PFSK-1 (cell line): Measurements from ENCODE around the gene CD52.

Source experiments
- FOXP2 ChIP-seq: optimal IDR thresholded peaks from 2 replicates; pipeline ENCODE3; 2011; ENCODE audit warnings: borderline replicate concordance, control low read depth, inconsistent platforms; ENCODE audit not compliant: insufficient read depth; ENCODE audit errors: extremely low read length, extremely low read depth
- POLR2AphosphoS5 ChIP-seq: IDR thresholded peaks from 2 replicates; pipeline ENCODE4 v1.6.1; 2012; ENCODE audit warnings: low read depth, mild to moderate bottlenecking, control low read depth, low read length, moderate library complexity
- SIN3A ChIP-seq: IDR thresholded peaks from 2 replicates; pipeline ENCODE4 v1.6.1; 2012; ENCODE audit warnings: mild to moderate bottlenecking, low read length, moderate library complexity, borderline replicate concordance; ENCODE audit not compliant: insufficient read depth
- TAF1 ChIP-seq: IDR thresholded peaks from 2 replicates; pipeline ENCODE4 v1.6.1; 2012; ENCODE audit warnings: low read length, control low read depth, borderline replicate concordance; ENCODE audit not compliant: insufficient read depth
- TF ChIP-seq, protein P1 (sequence below), 2 experiments: IDR thresholded peaks; 2 replicates each; pipeline versions ENCODE4 v1.6.1 to v1.8.0; 2011 to 2012; ENCODE audit warnings: low read depth in 2 of 2, low read length in 2 of 2, control low read depth in 1 of 2, inconsistent platforms in 1 of 2, mild to moderate bottlenecking in 1 of 2, moderate library complexity in 1 of 2; ENCODE audit not compliant: insufficient read depth in 1 of 2

CD52 gene

DNA sequence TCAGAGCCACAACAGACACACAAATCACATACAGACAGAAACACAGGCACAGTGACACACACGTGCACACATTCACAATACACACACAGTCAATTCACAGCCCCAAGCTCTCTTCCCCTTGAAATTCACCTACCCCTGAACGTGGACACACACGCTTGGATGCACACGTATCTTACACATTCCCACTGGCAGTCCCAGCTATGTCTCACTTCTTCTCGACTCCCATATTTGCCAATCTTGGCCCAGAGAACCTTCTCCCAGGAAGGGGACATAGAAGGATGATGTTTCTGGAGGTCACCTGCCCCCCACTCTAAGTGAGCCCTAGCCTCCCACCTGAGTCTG is 34.6 kb downstream of the CD52 start:
- TF ChIP-seq TAF1: no peak
- no peak for TF ChIP-seq FOXP2
- TF ChIP-seq POLR2AphosphoS5: no peak
- TF ChIP-seq, protein P1, sequence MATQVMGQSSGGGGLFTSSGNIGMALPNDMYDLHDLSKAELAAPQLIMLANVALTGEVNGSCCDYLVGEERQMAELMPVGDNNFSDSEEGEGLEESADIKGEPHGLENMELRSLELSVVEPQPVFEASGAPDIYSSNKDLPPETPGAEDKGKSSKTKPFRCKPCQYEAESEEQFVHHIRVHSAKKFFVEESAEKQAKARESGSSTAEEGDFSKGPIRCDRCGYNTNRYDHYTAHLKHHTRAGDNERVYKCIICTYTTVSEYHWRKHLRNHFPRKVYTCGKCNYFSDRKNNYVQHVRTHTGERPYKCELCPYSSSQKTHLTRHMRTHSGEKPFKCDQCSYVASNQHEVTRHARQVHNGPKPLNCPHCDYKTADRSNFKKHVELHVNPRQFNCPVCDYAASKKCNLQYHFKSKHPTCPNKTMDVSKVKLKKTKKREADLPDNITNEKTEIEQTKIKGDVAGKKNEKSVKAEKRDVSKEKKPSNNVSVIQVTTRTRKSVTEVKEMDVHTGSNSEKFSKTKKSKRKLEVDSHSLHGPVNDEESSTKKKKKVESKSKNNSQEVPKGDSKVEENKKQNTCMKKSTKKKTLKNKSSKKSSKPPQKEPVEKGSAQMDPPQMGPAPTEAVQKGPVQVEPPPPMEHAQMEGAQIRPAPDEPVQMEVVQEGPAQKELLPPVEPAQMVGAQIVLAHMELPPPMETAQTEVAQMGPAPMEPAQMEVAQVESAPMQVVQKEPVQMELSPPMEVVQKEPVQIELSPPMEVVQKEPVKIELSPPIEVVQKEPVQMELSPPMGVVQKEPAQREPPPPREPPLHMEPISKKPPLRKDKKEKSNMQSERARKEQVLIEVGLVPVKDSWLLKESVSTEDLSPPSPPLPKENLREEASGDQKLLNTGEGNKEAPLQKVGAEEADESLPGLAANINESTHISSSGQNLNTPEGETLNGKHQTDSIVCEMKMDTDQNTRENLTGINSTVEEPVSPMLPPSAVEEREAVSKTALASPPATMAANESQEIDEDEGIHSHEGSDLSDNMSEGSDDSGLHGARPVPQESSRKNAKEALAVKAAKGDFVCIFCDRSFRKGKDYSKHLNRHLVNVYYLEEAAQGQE (IDR thresholded peaks at IDR 0.05; ENCODE audit: insufficient read depth in 1 of 2, low read depth in 2 of 2, low read length in 2 of 2): no peak
- TF ChIP-seq SIN3A: no peak

DNA sequence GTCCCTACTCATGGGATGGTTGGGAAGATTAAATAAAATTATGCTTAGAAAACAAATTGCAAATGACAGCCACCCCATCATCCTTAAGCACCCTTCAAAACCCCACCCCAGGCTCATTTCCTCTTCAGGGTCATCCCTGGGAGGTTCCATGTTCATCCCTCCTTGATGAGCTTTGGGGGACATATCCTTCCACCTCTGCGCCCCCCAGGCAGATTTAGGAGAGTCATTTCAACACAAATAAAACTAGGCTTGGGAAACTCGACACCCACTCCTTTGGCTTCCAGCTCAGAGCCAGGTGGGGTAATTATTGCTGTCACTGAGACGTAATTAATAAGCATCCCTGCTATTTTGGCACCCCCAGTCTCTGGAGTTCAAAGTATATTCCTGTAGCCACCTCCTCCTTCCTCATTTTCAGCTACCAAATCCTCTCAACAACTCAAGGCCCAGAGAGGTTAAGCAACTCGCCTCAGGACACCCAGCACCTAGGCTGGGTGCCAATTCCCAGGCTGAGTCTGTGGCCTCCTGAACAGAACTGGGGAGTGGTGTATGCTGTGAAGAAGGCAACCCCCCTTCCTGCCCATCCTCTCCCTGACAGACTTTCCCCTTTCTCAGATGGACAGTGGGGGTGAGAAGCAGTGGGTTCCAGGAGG is 35.6 kb downstream of the CD52 start:
- TF ChIP-seq POLR2AphosphoS5 (no peak), SIN3A (no peak), TAF1 (no peak)

DNA sequence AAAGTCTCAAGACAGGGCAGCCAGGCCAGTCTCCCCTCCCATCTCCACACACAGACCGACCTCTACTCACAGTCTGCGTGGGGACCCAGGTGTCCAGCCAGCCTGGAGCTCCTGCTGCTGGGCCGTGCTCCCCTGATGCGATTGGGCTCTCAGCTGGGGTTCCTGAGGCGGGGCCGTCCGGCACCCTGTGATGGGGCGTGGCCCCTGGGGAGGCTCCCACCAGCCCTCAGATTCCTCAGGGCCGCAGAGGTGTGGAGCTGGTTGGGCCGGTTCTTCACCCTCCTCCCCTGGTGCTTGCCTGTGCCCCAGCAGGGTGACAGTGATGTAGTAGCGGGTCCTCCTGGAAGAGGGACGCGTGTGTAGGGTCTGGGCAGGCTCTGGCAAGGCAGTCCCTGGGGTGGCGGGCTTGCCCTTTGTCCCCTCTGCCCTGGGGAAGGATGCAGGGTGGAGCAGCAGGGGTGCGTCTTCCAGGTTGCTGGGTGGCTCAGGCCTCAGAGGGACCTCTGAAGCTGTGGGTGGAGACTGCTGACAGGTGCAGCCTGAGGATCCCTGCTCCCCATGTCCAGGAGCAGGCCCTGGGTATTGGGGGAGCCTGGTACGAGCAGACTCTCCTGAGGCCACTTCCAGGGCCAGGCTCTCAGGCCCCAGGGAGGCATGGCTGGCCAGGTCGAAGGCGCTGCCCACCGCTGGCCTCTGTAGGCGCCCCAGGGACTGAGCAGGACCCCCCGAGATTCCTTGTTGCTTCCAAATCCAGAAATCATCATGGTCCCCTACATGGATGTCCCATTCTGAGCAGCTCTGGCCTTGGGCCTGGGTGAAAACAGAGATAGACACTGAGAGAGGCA is 36.4 kb downstream of the CD52 start, which contains the start of gene CRYBG2:
Gene CRYBG2, minus strand, starts transcription at position 155 of the 845 bp plus-strand sequence. CDS start 7,473 bp downstream, outside the sequence.
- no peak for TF ChIP-seq POLR2AphosphoS5
- TF ChIP-seq, protein P1 (IDR thresholded peaks at IDR 0.05; ENCODE audit: insufficient read depth in 1 of 2, low read depth in 2 of 2, low read length in 2 of 2): no peak
- no peak for TF ChIP-seq TAF1
- no peak for TF ChIP-seq SIN3A
- TF ChIP-seq FOXP2: no peak

DNA sequence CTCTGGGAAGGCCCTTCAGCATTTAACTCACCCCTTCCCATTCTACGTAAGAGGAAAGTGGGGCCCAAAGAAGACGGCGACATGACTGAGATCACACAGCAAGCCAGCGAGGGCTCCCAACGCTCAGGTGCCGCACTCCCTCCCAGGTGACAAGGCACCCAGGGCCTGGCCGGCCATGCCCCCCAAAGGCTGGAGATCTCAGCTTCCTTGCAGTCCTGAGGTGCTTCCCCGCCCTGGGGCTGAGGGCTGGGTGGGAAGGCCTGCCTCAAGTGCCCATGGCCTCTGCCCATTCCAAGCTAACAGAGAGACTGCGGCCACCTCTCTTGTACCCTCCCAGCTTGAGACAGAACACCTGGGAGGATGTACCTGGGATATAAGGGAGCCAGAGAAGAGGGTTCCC is 37.2 kb downstream of the CD52 start:
- TF ChIP-seq POLR2AphosphoS5 (no peak), SIN3A (no peak), TAF1 (no peak), FOXP2 (no peak)
- TF ChIP-seq, protein P1 (IDR thresholded peaks at IDR 0.05; ENCODE audit: insufficient read depth in 1 of 2, low read depth in 2 of 2, low read length in 2 of 2): no peak

DNA sequence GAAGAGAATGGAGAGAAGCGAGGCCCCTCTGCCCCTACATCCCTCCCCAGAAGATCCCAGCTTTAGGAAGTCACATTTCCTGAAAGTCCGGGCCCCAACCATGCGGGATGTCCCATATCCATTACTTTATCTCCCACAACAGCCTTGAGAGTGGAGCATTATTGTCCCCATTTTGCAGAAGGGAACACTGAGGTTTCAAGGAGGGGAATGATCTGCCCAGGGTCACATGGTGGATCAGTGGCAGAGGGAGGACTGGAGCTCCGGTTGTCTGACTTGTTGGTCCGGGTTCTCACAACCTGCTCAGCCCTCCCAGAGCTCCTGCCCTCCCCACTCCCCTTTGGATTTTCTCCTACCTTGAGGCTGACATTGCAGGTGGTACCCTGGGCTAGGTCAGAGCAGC is 38.3 kb downstream of the CD52 start:
- TF ChIP-seq POLR2AphosphoS5: no peak
- no peak for TF ChIP-seq FOXP2
- TF ChIP-seq SIN3A: no peak
- no peak for TF ChIP-seq TAF1
- TF ChIP-seq, protein P1 (IDR thresholded peaks at IDR 0.05; ENCODE audit: insufficient read depth in 1 of 2, low read depth in 2 of 2, low read length in 2 of 2): no peak
